ENCODE data around the gene SPATA31C1.
"Not testable (repeated sequence)": the region's sequence is repeated elsewhere in the genome, so short reads cannot be mapped to it uniquely, and the experiment has no call there.

SPATA31C1 gene

GRCh38 chr9:87887661-87888480 is 29.9 kb upstream of the SPATA31C1 start:
- no peak for DNase-seq

- no peak for DNase-seq
Observed at GRCh38 chr9:87888501-87888900, 29.3 kb upstream of the SPATA31C1 start.

GRCh38 chr9:87889065-87889881 is 28.5 kb upstream of the SPATA31C1 start:
- DNase-seq: no peak

GRCh38 chr9:87889882-87890252 is 27.9 kb upstream of the SPATA31C1 start:
- DNase-seq: no peak

GRCh38 chr9:87890837-87891236 is 26.9 kb upstream of the SPATA31C1 start:
- DNase-seq: no peak

GRCh38 chr9:87891754-87892153 is 26.0 kb upstream of the SPATA31C1 start:
- no peak for DNase-seq

- no peak for DNase-seq
Observed at GRCh38 chr9:87892956-87893355, 24.8 kb upstream of the SPATA31C1 start.

GRCh38 chr9:87894998-87895625 is 22.6 kb upstream of the SPATA31C1 start:
- no peak for DNase-seq

GRCh38 chr9:87896891-87897290 is 20.9 kb upstream of the SPATA31C1 start:
- no peak for DNase-seq

GRCh38 chr9:87898151-87898550 is 19.6 kb upstream of the SPATA31C1 start:
- no peak for DNase-seq

GRCh38 chr9:87902371-87902770 is 15.4 kb upstream of the SPATA31C1 start:
- not testable (repeated sequence) for DNase-seq

- no peak for DNase-seq
Observed at GRCh38 chr9:87909310-87910041, 8.3 kb upstream of the SPATA31C1 start.

GRCh38 chr9:87910821-87911220 is 6.9 kb upstream of the SPATA31C1 start:
- DNase-seq: no peak

GRCh38 chr9:87919013-87919412 is 1.3 kb downstream of the SPATA31C1 start:
- DNase-seq: not testable (repeated sequence)

- DNase-seq: not testable (repeated sequence)
Observed at GRCh38 chr9:87921561-87921960, 3.8 kb downstream of the SPATA31C1 start.

GRCh38 chr9:87923012-87923411 is 5.2 kb downstream of the SPATA31C1 start:
- DNase-seq: not testable (repeated sequence)

- not testable (repeated sequence) for DNase-seq
Observed at GRCh38 chr9:87924851-87925250, 7.1 kb downstream of the SPATA31C1 start.

GRCh38 chr9:87929152-87929551 is 11.4 kb downstream of the SPATA31C1 start:
- not testable (repeated sequence) for DNase-seq

GRCh38 chr9:87934444-87934843 is 16.7 kb downstream of the SPATA31C1 start:
- DNase-seq: not testable (repeated sequence)

GRCh38 chr9:87937352-87937751 is 19.6 kb downstream of the SPATA31C1 start:
- DNase-seq: not testable (repeated sequence)

- not testable (repeated sequence) for DNase-seq
Observed at GRCh38 chr9:87937918-87938317, 20.2 kb downstream of the SPATA31C1 start.

- not testable (repeated sequence) for DNase-seq
Observed at GRCh38 chr9:87938336-87938735, 20.6 kb downstream of the SPATA31C1 start.

GRCh38 chr9:87939096-87939495 is 21.3 kb downstream of the SPATA31C1 start:
- DNase-seq: not testable (repeated sequence)
